HG03039 (cell line): ENCODE data around the gene RASGRF2.

ENCODE experiments used
- ATAC-seq: cut with Tn5 transposase; IDR thresholded peaks from one replicate; pipeline ENCODE4 v1.9.1; 2021; ENCODE audit warnings: mild to moderate bottlenecking, moderate library complexity; ENCODE audit not compliant: unreplicated experiment

The RASGRF2 gene

DNA sequence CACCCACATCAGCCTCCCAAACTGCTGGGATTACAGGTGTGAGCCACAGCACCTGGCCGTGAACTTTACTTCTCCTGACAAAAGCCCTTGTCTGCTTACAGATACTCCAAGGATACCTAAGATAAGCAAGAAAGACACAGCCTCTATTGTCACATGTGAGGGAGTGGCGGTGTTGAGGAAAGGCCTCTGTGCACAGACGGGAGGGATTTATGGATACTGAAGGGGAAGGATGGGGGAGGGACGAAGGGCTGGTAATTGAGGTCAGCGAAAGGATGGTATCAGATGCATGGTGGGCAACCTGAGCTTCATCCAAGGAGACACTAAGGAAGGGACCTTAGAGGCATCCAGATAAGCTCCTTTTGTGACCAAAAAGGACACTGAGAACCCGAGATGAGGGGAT is 206.3 kb downstream of the RASGRF2 start:
- ATAC-seq: no peak

DNA sequence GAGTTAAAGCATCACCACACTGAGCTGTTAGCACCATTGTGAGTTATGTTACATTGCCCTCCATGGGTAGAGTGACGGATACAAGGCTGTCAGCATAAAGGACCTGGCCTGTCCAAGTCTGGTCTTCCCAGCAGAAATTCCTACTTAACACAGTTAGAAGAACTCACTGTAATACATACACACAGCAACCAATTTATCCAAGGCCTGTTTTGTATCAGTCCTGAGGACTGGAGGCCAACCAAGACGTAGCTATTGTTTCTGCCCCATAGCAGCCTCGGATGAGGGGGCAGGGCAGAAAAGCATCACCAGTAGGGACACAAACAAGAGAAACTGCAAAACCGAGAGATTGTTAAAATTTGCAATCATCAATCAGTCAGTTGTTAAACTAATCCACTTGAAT is 206.9 kb downstream of the RASGRF2 start:
- ATAC-seq: no peak

DNA sequence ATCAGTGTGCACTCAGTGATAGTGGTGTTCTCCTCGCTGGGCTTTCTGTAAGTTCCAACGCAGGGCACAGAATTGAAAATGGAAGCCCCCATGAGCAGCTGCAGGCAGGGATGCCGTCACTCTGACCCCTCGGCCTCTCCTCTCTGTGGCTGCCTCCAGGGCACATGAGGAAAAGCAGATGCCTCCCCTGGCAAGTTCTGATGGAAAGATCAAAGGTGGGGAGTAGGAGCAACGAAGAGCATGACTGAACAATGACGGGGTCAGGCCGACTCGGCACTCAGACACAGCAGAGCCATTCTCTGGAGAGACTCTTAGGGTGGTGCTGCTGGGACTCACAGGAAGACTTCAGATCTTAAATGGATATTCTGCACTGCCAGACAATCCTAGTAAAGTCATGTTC is 207.4 kb downstream of the RASGRF2 start:
- ATAC-seq: no peak

DNA sequence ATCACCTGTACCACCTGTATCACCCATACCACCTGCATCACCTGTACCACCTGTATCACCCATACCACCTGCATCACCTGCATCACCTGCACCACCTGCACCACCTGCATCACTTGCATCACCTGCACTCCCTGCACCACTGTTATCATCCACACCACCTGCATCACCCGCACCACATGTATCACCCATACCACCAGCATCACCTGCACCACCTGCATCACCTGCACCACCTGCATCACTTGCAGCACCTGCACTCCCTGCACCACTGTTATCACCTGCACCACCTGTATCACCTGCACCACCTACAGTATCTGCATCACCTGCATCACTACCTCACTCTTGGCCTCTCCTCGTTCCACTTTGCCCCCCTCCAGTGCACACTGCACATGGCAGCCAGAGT is 209.8 kb downstream of the RASGRF2 start:
- ATAC-seq: no peak

DNA sequence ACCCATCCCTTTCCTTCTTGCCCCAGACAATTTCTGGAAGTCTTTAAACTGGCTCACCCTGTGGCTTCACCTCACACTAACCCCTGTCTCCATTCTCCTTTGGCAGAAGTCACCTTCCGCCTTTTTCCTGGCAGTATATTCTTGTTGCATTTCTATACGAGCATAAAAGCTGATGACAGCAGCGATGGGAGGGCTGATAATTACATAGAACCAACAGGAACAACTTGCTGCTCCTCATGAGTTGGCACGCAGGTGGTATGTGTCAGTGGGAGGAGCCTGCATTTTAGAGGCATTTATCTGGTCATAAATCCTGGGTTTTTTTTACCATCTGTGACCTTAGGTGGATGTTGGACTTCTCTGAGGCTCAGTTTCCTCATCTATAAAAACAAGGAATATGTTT is 211.6 kb downstream of the RASGRF2 start:
- no peak for ATAC-seq

DNA sequence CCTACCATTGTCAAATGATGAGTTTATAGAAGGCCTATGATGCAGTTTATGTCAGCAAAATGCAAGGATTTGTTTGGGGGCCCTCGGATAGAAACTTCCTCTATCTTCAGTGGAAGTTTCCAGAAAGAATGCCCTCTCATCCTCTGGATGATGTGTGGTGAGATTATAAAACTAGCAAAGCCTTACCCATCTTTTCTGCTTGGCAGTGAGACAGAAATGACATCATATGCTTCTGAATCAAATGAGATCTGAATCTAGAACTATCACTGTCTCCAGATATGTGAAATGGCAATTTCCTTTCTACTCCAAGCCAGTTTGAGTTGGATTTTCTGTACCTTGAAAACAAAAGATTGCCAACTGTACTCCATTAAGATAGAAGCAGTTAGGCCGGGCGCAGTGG is 212.5 kb downstream of the RASGRF2 start:
- no peak for ATAC-seq

DNA sequence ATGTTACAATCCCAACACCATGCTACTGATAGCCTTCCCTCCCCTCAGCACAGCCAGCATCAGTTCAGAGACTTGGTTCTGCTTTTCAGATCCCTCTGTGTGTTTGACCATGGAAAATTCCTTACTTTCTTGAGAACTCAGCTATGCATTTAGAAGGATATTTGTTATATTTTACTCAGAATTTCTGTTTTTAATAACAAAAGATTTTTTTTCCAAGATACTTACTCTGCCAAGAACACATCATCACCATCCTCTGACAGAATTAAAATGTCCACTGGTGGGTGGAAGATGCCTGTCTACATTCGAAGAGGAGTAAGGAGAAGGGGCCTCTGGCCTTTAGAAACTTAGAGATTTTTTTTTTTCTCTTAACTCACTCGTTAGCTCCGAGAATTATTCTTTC is 216.9 kb downstream of the RASGRF2 start:
- ATAC-seq: no peak

DNA sequence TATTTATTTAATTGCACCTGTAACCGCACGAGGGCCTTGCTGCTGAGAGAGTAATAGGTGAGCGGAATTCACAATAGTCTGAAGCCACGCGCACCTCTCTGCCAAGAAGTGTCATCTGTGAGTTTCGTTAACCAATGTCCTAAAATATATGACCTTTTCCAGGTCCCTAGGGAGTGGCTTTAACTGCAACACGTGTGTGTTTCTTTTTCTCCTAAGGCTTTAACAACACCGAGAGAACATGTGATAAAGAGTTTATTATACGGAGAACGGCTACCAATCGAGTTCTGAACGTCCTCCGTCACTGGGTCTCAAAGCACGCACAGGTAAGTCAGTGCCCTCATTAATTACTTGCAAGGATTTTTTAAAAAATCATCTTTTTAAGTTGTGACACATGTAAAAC is 219.8 kb downstream of the RASGRF2 start:
- no peak for ATAC-seq

DNA sequence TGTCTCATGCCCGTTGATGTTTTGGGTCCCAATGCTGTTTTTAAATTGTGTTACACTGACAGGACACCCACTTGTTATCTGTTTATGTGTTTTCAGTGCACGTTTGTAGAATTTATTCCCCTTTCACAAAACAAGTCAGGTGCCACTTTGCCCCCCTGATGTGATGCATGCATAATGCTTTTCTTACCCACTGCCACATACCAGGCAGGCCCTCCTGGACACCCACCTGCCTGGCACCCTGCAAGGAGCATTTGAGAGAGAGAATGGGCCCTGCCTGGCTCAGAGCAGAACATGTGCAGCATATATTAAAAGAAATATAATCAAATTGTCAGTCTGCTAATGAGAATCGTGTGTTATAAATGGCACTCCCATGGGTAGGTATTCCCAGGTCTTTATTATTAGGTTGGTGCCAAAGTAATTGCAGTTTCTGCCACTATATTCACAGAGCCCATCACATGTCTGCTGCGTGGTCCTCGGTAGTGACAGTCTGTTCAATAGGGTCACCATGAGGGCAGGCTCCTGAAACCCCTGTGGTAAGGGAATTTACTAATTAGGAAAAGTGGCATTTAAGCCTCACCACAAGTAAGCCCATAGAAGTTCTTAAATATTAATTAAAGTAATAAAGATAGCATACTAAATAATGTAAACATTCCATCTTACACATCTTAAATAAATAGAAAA is 220.8 kb downstream of the RASGRF2 start:
- no peak for ATAC-seq

DNA sequence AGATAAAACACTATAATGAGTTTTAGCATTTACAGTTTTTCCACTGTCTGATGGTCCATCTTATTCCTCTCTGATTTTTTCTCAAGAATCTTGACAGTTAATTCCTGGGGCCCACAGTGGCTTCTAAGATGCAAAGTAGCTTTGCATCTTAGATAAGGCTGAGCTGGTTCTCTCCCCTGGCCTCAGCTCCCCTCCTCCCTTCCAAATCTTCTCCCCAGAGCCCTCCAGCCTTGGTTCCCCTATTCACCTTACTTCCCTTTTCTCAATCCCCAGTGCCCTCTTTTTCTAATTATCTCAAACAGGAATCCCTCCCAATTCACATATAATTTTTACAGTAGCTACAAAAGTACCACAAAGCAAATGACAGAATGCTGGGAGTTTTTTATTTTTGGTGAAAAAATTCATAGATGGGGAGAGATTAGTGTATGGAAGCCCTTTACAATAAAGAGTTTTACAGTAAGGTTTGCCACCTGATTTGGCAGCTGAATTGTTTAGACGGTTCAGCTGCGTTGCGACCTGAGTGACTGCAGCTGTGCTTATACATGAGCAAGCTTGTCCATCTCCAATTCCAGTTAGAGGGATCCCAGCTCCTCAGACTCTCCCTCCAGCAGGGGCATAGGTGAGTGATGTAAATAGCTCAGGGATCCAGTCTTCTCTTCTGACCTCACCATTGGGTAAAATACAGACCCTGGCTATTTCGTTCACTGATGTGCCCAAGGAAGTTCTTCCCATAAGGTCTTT is 221.6 kb downstream of the RASGRF2 start:
- no peak for ATAC-seq

DNA sequence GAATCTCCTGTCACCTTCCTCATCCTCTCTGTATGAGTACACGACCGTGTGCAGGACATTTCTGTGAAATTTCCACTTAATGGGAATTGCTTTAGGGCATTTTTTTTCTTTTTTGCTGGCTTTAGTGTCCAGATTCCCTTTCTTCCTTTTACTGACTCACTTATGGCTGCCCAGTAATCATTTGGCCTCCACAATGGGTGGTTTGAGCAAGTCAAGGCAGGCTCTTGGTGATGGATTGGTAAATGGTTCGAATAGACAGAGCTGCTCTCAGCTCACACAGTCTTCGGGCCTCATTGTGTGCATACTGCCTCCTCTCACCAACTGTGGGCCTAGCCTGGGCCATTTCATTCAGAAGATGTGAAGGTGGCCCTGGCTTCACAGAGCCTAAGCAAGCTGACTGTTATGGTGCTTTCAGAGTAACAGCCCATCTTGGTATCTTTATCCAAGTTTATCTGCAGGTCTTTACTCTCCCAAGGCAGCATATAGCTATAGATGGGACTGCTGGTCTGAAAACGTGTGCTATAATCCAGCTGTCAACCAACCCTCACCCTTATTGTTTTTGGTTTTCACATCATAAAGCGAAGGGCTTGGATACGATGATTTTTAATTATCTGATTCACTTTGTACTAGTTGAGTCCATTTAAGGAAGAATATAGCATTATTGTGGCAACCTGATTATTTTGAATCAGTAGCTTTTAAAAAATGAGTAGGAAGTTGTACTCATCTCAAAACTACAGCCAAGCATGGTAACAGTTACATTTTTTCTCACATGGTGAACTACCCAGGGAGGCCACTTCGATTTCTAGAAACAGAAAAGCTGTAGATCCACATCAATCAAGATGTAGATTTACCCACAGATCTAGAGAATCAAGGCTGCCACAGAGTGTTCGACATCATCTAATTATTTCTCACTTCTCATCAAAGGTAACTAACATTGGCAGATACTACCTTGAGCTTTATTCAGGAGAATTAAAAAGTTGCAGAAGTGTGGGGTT is 222.5 kb downstream of the RASGRF2 start:
- ATAC-seq: no peak

DNA sequence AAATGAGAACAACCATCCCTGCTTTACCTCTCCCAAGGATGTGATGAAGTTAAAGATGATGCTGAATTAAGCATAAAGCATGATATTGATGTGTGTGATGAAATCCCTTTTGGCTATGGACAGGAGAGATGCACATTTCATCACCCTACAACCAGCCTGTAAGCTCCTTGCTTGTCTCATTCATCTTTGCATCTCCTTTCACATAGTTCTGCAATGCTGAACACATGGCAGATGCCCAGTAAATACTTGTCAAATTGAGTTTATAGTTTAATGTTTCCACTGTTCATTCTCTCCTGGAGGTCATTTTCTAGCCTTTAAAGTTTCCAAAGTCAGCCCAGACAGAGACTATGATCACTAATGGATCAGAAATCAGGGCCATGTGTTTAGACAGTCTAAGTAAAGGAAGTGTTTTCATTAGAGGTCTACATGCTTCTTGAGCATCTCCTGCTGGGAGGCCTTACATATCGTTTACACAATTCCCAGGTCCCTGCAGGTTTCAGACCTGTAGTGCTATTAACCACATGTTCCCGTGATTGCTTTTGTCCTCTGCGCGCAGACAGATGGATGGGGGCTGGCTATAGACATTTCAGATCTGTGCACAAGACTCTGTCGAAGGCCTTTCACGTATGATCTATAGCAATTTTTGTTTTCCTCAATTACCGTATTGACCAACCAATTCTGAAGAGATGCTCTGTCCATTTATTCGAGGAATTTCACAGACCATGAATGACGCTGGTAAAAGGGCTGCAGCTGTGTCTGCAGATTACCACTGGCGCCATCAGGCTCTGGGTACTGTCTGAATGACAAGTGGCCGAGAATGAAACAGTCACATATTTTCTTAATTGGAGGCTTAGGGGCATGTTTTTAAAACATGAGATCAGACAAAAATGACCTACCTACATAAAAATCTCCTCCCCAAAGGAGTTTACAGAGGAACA is 223.9 kb downstream of the RASGRF2 start:
- no peak for ATAC-seq

DNA sequence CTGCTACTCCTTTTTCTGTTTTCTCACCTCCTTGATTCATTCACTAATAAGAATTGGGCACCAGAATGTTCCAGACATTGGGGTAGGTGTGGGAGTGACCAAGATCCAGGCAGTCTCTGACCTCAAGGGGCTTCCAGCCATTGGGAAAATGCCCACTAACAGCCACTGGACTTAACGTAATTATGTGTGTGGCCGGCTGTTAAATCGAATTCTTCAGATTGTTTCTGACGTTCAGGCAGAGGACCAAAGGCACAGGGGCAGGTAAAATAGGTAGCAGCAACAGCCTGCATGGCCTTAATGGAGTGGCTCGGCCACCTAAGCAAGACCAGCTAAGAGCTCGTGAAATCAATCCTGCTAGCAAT is 224.6 kb downstream of the RASGRF2 start:
- ATAC-seq: no peak

DNA sequence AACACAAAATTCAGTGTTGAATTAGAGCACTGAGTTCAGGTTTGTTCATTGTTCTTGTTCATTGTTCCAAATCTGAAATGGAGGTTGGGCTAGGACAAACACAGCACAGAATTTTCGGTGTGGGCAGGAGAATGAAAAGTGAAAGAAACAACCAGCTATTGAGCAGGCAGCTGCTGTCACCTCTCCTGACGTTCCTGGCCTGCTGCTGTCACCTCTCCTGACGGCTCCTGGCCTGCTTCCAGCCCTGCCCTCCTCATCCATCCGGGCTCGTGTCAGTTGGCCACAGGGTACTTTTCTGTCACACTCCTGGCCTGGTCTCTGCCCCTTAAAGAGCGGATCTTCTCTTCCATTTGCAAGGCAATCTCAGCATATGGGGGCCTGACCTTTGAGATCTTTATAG is 227.7 kb downstream of the RASGRF2 start:
- no peak for ATAC-seq

DNA sequence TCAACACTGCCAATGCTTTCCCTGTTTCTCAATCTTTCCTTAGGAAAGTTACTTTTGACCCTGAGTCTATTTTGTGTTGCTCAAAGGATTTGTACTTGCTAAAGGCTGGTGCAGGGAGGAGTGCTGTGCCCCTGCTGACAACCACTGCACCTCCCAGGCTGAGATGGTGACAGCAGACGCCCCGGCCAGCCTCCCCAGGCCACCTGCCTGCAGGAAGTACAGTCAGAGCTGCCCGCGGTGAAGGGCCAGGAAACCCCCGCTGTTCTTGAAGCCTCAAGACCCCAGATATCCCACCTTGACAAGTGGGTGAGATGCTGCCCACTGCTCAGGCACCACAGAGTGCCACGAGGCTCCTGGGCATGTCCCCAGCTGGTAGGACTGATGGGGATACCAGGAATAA is 228.8 kb downstream of the RASGRF2 start:
- ATAC-seq: no peak

DNA sequence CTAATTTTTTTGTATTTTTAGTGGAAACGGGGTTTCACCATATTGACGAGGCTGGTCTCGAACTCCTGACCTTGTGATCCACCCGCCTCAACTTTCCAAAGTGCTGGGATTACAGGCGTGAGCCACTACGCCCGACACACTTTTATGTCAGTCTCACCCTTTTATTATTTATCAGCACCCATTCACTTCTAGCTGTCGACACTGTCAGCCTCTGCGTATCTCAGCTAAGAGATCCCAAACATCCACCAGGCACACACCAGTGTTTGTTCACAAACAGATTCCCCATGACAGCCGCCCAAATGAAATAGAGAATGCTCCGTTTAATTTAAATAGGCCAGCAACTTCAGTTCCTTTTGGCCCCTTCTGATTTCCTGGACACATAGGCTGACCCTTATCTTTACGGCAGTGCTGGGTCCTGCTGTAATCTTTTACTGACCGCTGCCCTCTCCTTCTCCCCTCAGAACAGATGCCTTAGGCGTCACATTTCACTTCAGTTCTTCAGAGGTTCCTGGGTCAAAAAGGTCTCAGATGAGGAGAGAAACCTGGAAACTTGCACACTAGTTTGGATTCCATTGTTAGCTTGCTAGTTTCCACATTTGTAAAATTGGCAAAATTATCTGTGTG is 229.8 kb downstream of the RASGRF2 start:
- no peak for ATAC-seq

DNA sequence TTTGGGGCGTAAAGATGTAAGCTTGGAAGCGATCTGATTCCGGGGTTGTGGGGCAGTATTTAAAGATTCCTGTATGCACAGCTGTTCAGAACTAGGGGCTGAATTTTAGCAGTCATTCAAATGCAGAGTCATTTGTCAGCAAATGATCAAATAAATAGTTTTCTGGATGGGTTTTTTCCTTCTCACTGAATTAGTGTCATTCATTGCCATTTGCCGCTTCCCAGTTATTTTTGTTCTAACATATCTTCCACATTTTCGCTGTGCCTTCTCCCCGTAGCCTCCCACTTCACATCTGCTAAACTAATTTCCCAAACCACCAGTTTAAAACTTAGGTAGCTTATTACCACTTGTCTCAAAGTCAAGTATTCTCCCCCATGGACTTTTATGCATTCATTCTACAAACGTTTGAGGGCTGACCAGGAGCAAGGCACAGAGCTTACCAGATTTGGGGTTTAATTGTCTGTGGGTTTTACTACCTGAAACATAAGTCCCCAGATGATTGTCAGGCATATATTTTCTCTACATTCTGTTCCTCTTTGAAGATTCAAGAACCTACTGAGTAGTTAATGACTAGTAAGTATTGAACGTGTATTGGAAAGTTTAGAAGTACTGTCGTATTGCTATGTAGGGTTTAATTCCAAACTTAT is 231.7 kb downstream of the RASGRF2 start:
- no peak for ATAC-seq

DNA sequence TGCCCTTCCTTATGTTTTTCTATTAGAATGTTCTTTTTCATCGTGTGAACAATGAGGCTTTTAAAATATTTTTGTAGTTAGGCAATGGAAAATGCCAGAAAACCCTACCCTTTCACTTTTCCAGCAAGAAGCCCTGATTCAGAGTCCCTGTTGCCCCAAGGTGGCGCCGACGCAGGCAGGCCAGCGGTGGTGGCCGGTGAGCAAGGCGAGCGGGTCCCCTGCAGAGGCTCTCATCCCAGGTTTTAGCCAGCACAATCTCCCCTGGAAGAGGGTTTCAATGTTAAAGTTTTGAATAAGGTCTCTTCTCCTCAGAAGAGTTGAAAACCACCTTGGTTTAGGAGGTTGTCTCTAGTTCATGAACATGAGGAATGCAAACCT is 232.2 kb downstream of the RASGRF2 start:
- no peak for ATAC-seq

DNA sequence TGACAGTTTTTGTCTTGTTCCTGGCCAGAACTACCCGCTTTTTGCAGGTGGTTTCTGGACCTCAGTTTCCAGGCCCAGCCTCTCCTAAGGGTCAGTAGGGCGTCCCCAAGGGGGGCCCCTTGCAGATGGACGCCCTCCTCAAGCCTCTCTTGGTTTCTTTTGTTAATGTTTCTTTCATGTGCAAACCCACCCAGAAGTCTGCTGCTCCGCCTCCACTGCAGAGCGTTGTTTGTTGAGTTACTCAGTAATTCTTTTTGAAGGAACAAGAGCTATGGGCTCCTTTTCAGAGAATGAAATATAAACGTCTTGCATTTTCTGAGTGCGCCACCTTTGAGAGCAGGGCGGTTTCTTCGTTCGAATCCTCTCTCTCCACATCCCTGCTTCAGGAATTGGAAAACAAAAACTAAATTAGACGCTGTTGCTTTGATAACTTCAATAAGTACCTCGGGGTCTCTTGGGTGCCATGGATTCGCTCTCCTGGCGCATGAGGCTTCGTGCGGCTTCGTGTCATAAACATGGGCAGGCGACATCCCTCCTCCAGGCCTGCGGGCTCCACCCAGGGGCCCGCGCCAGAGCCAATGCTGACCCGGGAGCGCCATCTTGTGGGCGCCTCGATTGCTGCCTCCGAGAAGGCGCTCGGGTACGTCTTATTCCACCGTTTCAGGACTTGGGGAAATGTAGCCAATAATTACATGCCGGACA is 234.6 kb downstream of the RASGRF2 start:
- peak; percentile 87 for ATAC-seq
